Measurements from ENCODE around the gene MYBL2. TPM values are rescaled to one million over a fixed set of nuclear protein-coding genes. Genes with fewer than 3 reads are reported as not detected.
A peak's percentile ranks its signal among the peaks of the same experiment; 100 is the strongest.

The MYBL2 gene
- polyA plus RNA-seq, 3 donors: 0.08 to 0.10 TPM; not detected in 1

- Mint-ChIP-seq H3K36me3 (no peaks in the 10 kb centered on the region), H3K9me3 (peaks cover 0 to 5% (median 0%) of the 10 kb centered on the region in 7 donors), H3K4me1 (no peaks in the 10 kb centered on the region), H3K27ac (peak overlapping the region in 3 of 7 donors; percentile 39 to 88 (median 46)), H3K4me3 (peak overlapping the region in 1 of 2 donors; percentile 44), H3K27me3 (ENCODE audit: low read depth in 3 of 3) (peaks cover 48 to 66% (median 64%) of the 10 kb centered on the region in 3 donors)
- Histone ChIP-seq H3K27me3 (ENCODE audit: control insufficient read depth in 2 of 2, insufficient read depth in 2 of 2, low read length in 2 of 2) (peaks cover 8 to 27% of the 10 kb centered on the region in 2 donors), H3K4me1 (ENCODE audit: control insufficient read depth in 1 of 2, insufficient read depth in 2 of 2, low read length in 2 of 2) (no peaks in the 10 kb centered on the region), H3K36me3 (replicated peaks in 1 of 2; ENCODE audit: control insufficient read depth in 1 of 2, insufficient read depth in 2 of 2, low read length in 2 of 2) (no peaks in the 10 kb centered on the region), H3K27ac (ENCODE audit: low read depth in 1 of 2, low read length in 2 of 2) (no peak overlapping the region), H3K9ac (ENCODE audit: insufficient read depth, low read length, poor library complexity, severe bottlenecking) (no peak overlapping the region), H3K4me3 (replicated peaks in 1 of 3; ENCODE audit: low read depth in 2 of 3, low read length in 3 of 3) (no peak overlapping the region), H3K4me2 (replicated peaks; ENCODE audit: extremely low read depth, low read length, poor library complexity, severe bottlenecking) (no peak overlapping the region), H3K9me3 (replicated peaks in 1 of 2; ENCODE audit: control insufficient read depth in 1 of 2, insufficient read depth in 1 of 2, low read length in 2 of 2) (no peaks in the 10 kb centered on the region), H2AFZ (ENCODE audit: insufficient read depth, low read depth, low read length, poor library complexity, severe bottlenecking) (no peak overlapping the region), H4K20me1 (ENCODE audit: insufficient read depth, low read length) (no peaks in the 10 kb centered on the region), H3K79me2 (ENCODE audit: insufficient read depth, low read length) (no peaks in the 10 kb centered on the region)
- intact Hi-C loops (cut with micrococcal nuclease): no loop called here
- TF ChIP-seq CTCF (IDR thresholded peaks at IDR 0.05): no peak
- WGBS (ENCODE audit: insufficient coverage): 93% methylated on average over 12 of the region's 15 CpGs
- peak in 2 of 3 donors; percentile 16 to 21 for DNase-seq
Observed at GRCh38 chr20:43761386-43762340, 94.7 kb downstream of the MYBL2 start.

GRCh38 chr20:43762911-43763310 lies 96.0 kb downstream of the MYBL2 start:
- 99% methylated on average over 5 of the region's 7 CpGs for WGBS (ENCODE audit: insufficient coverage)
- Histone ChIP-seq H3K9ac (ENCODE audit: insufficient read depth, low read length, poor library complexity, severe bottlenecking) (no peak overlapping the region), H3K4me3 (replicated peaks in 1 of 3; ENCODE audit: low read depth in 2 of 3, low read length in 3 of 3) (no peak overlapping the region), H3K4me2 (replicated peaks; ENCODE audit: extremely low read depth, low read length, poor library complexity, severe bottlenecking) (no peak overlapping the region), H3K9me3 (replicated peaks in 1 of 2; ENCODE audit: control insufficient read depth in 1 of 2, insufficient read depth in 1 of 2, low read length in 2 of 2) (no peaks in the 10 kb centered on the region), H4K20me1 (ENCODE audit: insufficient read depth, low read length) (no peaks in the 10 kb centered on the region), H3K27me3 (ENCODE audit: control insufficient read depth in 2 of 2, insufficient read depth in 2 of 2, low read length in 2 of 2) (peaks cover 13 to 30% of the 10 kb centered on the region in 2 donors), H3K36me3 (replicated peaks in 1 of 2; ENCODE audit: control insufficient read depth in 1 of 2, insufficient read depth in 2 of 2, low read length in 2 of 2) (no peaks in the 10 kb centered on the region), H3K4me1 (ENCODE audit: control insufficient read depth in 1 of 2, insufficient read depth in 2 of 2, low read length in 2 of 2) (no peaks in the 10 kb centered on the region), H3K27ac (ENCODE audit: low read depth in 1 of 2, low read length in 2 of 2) (no peak overlapping the region), H3K79me2 (ENCODE audit: insufficient read depth, low read length) (no peaks in the 10 kb centered on the region), H2AFZ (ENCODE audit: insufficient read depth, low read depth, low read length, poor library complexity, severe bottlenecking) (no peak overlapping the region)
- peaks cover 0 to 3% (median 0%) of the 10 kb centered on the region in 7 donors for H3K9me3 Mint-ChIP-seq
- intact Hi-C loops (cut with micrococcal nuclease): no loop called here
- TF ChIP-seq CTCF (IDR thresholded peaks at IDR 0.05): no peak
- no peak for DNase-seq
- H3K4me1 Mint-ChIP-seq: no peaks in the 10 kb centered on the region
- no peak overlapping the region for H3K27ac Mint-ChIP-seq
- peaks cover 52 to 70% (median 65%) of the 10 kb centered on the region in 3 donors for H3K27me3 Mint-ChIP-seq (ENCODE audit: low read depth in 3 of 3)
- H3K36me3 Mint-ChIP-seq: no peaks in the 10 kb centered on the region
- no peak overlapping the region for H3K4me3 Mint-ChIP-seq

Measured in CD14-positive monocyte (primary cell).